ENCODE data around the gene NPC1. TPM values are rescaled to one million over a fixed set of nuclear protein-coding genes. Genes with fewer than 3 reads are reported as not detected.

Gene NPC1
- total and polyA plus RNA-seq, 2 of the 8 experiments (the other 6 are each of a cell fraction or from before 2014, with no cell fraction given): 34.1 to 39.5 TPM

- ChIA-PET CTCF (ENCODE audit: partially characterized antibody) (interaction anchor here (1.2 kb wide), 2 partner anchors 48 to 162 kb away, joined by 3 read pairs; no protein-coding TSS in a partner anchor), POLR2A (ENCODE audit: partially characterized antibody) (interaction anchor here (0.6 kb wide), 1 partner anchor 559 kb away, joined by 3 read pairs; no protein-coding TSS in a partner anchor)
- Histone ChIP-seq H3K79me2 (ENCODE audit: control insufficient read depth in 1 of 2, insufficient read depth in 2 of 2, low read length in 2 of 2) (no peaks in the 10 kb centered on the region), H2BK12ac (ENCODE audit: low read depth, low read length) (no peak overlapping the region), H3K18ac (ENCODE audit: extremely low read depth, low read length) (no peak overlapping the region), H3K9me3 (ENCODE audit: insufficient read depth in 2 of 2, low read depth in 1 of 2, low read length in 1 of 2) (no peaks in the 10 kb centered on the region), H2BK120ac (replicated peaks; ENCODE audit: low read depth, low read length) (no peak overlapping the region), H3K4me1 (replicated peaks in 1 of 4; ENCODE audit: control insufficient read depth in 3 of 4, insufficient read depth in 4 of 4, low read length in 3 of 4) (no peaks in the 10 kb centered on the region), H3K14ac (ENCODE audit: insufficient read length) (no peak overlapping the region), H3K36me3 (ENCODE audit: control insufficient read depth in 2 of 4, insufficient read depth in 4 of 4, low read length in 3 of 4) (peaks cover 43 to 71% (median 64%) of the 10 kb centered on the region in 4 experiments), H2BK15ac (ENCODE audit: low read length) (no peak overlapping the region), H2BK20ac (ENCODE audit: low read length) (no peak overlapping the region), H3K23ac (ENCODE audit: insufficient read length) (no peak overlapping the region), H4K8ac (ENCODE audit: extremely low read depth, insufficient read depth, low read length) (no peak overlapping the region), H3K9ac (replicated peaks in 1 of 4; ENCODE audit: extremely low read depth in 1 of 4, low read depth in 3 of 4, low read length in 3 of 4) (no peak overlapping the region), H3K4me2 (ENCODE audit: insufficient read depth in 1 of 2, low read depth in 2 of 2, low read length in 2 of 2) (no peak overlapping the region), H4K20me1 (replicated peaks in 1 of 2; ENCODE audit: control insufficient read depth in 1 of 2, insufficient read depth in 2 of 2, low read length in 2 of 2) (peaks cover 1 to 2% of the 10 kb centered on the region in 2 experiments), H4K5ac (ENCODE audit: insufficient read length, low read depth, low read length) (no peak overlapping the region), H3K79me1 (ENCODE audit: low read depth, low read length) (no peaks in the 10 kb centered on the region), H3K27me3 (replicated peaks in 1 of 4; ENCODE audit: control insufficient read depth in 3 of 4, extremely low read depth in 1 of 4, insufficient read depth in 3 of 4, low read length in 3 of 4) (no peaks in the 10 kb centered on the region), H3K56ac (replicated peaks; ENCODE audit: insufficient read length, low read depth, low read length) (no peak overlapping the region), H3K27ac (ENCODE audit: low read depth, low read length) (no peak overlapping the region), H3K4ac (replicated peaks; ENCODE audit: insufficient read length, low read depth, low read length) (no peak overlapping the region), H4K91ac (replicated peaks; ENCODE audit: insufficient read length, low read length) (no peak overlapping the region), H2AFZ (ENCODE audit: low read length) (no peak overlapping the region), H2BK5ac (ENCODE audit: low read depth, low read length) (no peak overlapping the region), H3K23me2 (ENCODE audit: low read depth, low read length) (no peaks in the 10 kb centered on the region), H2AK5ac (ENCODE audit: low read depth, low read length) (no peak overlapping the region), H3K4me3 (ENCODE audit: extremely low read depth in 1 of 4, insufficient read depth in 2 of 4, low read depth in 3 of 4, low read length in 4 of 4) (no peak overlapping the region)
- TF ChIP-seq SP4 (IDR thresholded peaks at IDR 0.05; ENCODE audit: low read length): no peak
- no peak for TF ChIP-seq KDM5A (IDR thresholded peaks at IDR 0.05; ENCODE audit: low read length)
- FAIRE-seq (no peak), DNase-seq (ENCODE audit: low read depth in 1 of 2, low spot score in 2 of 2) (no peak)
- 86% methylated on average over 5 of the region's 5 CpGs; no CpG with 5 or more reads in 1 of the 2 experiments for WGBS, 2 experiments (ENCODE audit: extremely low coverage in 1 of 2, insufficient coverage in 1 of 2, insufficient read length in 1 of 2, insufficient replicate concordance in 2 of 2, low coverage in 1 of 2, low lambda C conversion rate in 2 of 2, missing lambda C conversion rate in 1 of 2)
Observed at GRCh38 chr18:23540867-23541266, 45.4 kb downstream of the NPC1 start.

All from H1 (cell line).